Sciatic nerve (tissue), 2 donors: ENCODE measurements around the gene FRMPD2. TPM values are rescaled to one million over a fixed set of nuclear protein-coding genes. Genes with fewer than 3 reads are reported as not detected.
"Not testable (repeated sequence)": the region's sequence is repeated elsewhere in the genome, so short reads cannot be mapped to it uniquely, and the experiment has no call there.

ENCODE experiments used
- ATAC-seq: fragments of 200-7000 bp; cut with Tn5 transposase; one replicate; pipeline ENCODE4 v1.9.1; 2020; ENCODE audit warnings: mild to moderate bottlenecking, moderate library complexity
- DNase-seq: peaks from one replicate; pipeline ENCODE4 v3.0.0-alpha.2; 2020; ENCODE audit warnings: low spot score
- intact Hi-C: fragments of 100-400 bp; cut with DNase I; formaldehyde crosslinking; loops from one replicate; pipeline ENCODE4 v1.14.2; 2022
- total RNA-seq: library from RNA; stranded (reverse); fragmentation: NEBNext Ultra II Directional; extraction: Animal tissue kit (Norgen Biotek cat#: 25700); gene quantifications from one replicate; pipeline ENCODE4 v1.2.1, GENCODE V29; 2021
- donor health status: DM: no; HTN: no; CAD: no.
- donor health status: DM: no; HTN: no; CAD: no.

The FRMPD2 gene
- total RNA-seq, 1 donor from 2014 or later = 0.13 TPM

GRCh38 chr10:48257407-48257961 is 17.0 kb downstream of the FRMPD2 start:
- intact Hi-C loops = no loop called here
- ATAC-seq = no peak

GRCh38 chr10:48255722-48256121 is 18.8 kb downstream of the FRMPD2 start:
- intact Hi-C loops = no loop called here
- no peak for ATAC-seq

More at GRCh38 chr10:48257407-48257961, 17.0 kb downstream of the FRMPD2 start:
- DNase-seq = no peak

GRCh38 chr10:48254750-48255512 is 19.6 kb downstream of the FRMPD2 start:
- DNase-seq = no peak
- intact Hi-C loops = no loop called here

More at GRCh38 chr10:48255722-48256121, 18.8 kb downstream of the FRMPD2 start:
- DNase-seq = no peak

GRCh38 chr10:48253970-48254657 is 20.4 kb downstream of the FRMPD2 start:
- intact Hi-C loops = no loop called here
- DNase-seq (no peak), ATAC-seq (no peak)

More at GRCh38 chr10:48254750-48255512, 19.6 kb downstream of the FRMPD2 start:
- ATAC-seq = no peak

GRCh38 chr10:48252354-48252650 is 22.2 kb downstream of the FRMPD2 start:
- DNase-seq (no peak), ATAC-seq (no peak)
- intact Hi-C loops = no loop called here

GRCh38 chr10:48251525-48252353 is 22.8 kb downstream of the FRMPD2 start:
- no peak for DNase-seq
- intact Hi-C loops = no loop called here
- ATAC-seq = no peak

- DNase-seq = no peak
- no peak for ATAC-seq
- intact Hi-C loops = no loop called here
Measured at GRCh38 chr10:48251152-48251524, 23.4 kb downstream of the FRMPD2 start.

- ATAC-seq = no peak
- intact Hi-C loops = no loop called here
- DNase-seq = no peak
Measured at GRCh38 chr10:48249763-48250351, 24.6 kb downstream of the FRMPD2 start.

- intact Hi-C loops = no loop called here
- ATAC-seq = no peak
- DNase-seq = no peak
Measured at GRCh38 chr10:48249004-48249762, 25.3 kb downstream of the FRMPD2 start.

- DNase-seq = no peak
- no peak for ATAC-seq
- intact Hi-C loops = no loop called here
Measured at GRCh38 chr10:48248462-48248861, 26.0 kb downstream of the FRMPD2 start.

- no peak for ATAC-seq
- DNase-seq = no peak
- intact Hi-C loops = no loop called here
Measured at GRCh38 chr10:48247680-48248079, 26.8 kb downstream of the FRMPD2 start.

GRCh38 chr10:48246501-48246900 is 28.0 kb downstream of the FRMPD2 start:
- ATAC-seq (no peak), DNase-seq (no peak)
- intact Hi-C loops = no loop called here

- intact Hi-C loops = no loop called here
- DNase-seq (no peak), ATAC-seq (no peak)
Measured at GRCh38 chr10:48245977-48246376, 28.5 kb downstream of the FRMPD2 start.

- DNase-seq, intact Hi-C loops, ATAC-seq: not testable (repeated sequence)
Measured at GRCh38 chr10:48243921-48244320, 30.6 kb downstream of the FRMPD2 start.

- DNase-seq (no peak), ATAC-seq (no peak)
- intact Hi-C loops = no loop called here
Measured at GRCh38 chr10:48243487-48243886, 31.0 kb downstream of the FRMPD2 start.

GRCh38 chr10:48242171-48242904 is 32.2 kb downstream of the FRMPD2 start:
- ATAC-seq (no peak), DNase-seq (no peak)
- intact Hi-C loops = no loop called here

GRCh38 chr10:48241332-48241731 is 33.2 kb downstream of the FRMPD2 start:
- DNase-seq (no peak), ATAC-seq (no peak)
- intact Hi-C loops = no loop called here

- intact Hi-C loops = no loop called here
- ATAC-seq (no peak), DNase-seq (no peak)
Measured at GRCh38 chr10:48240196-48240595, 34.3 kb downstream of the FRMPD2 start.
